Activated CD8-positive, alpha-beta memory T cell treated with anti-CD3 and anti-CD28 coated beads, Interleukin-2, amount 50 U/mL, for 1 hour (primary cell): Measurements from ENCODE around the gene UBN1.

ENCODE experiments used
- DNase-seq: peaks from one replicate; pipeline ENCODE4 v3.0.0-alpha.2; 2020; ENCODE audit errors: extremely low read depth

UBN1 gene

GRCh38 chr16:4904108-4904941 lies 57.0 kb downstream of the UBN1 start:
- DNase-seq: no peak

- no peak for DNase-seq
Measured at GRCh38 chr16:4904942-4905615, 57.8 kb downstream of the UBN1 start.

- DNase-seq: no peak
Measured at GRCh38 chr16:4908854-4909401, 61.6 kb downstream of the UBN1 start.

- DNase-seq: no peak
Measured at GRCh38 chr16:4909825-4910224, 62.5 kb downstream of the UBN1 start.

GRCh38 chr16:4910828-4911227 lies 63.5 kb downstream of the UBN1 start:
- no peak for DNase-seq

- no peak for DNase-seq
Measured at GRCh38 chr16:4911970-4912386, 64.7 kb downstream of the UBN1 start.

GRCh38 chr16:4913130-4913773 lies 66.0 kb downstream of the UBN1 start:
- no peak for DNase-seq

GRCh38 chr16:4913774-4914525 lies 66.7 kb downstream of the UBN1 start:
- DNase-seq: no peak

GRCh38 chr16:4914528-4915225 lies 67.4 kb downstream of the UBN1 start:
- no peak for DNase-seq

- no peak for DNase-seq
Measured at GRCh38 chr16:4915226-4915761, 68.0 kb downstream of the UBN1 start.

- no peak for DNase-seq
Measured at GRCh38 chr16:4917117-4917516, 69.8 kb downstream of the UBN1 start.

GRCh38 chr16:4918781-4919251 lies 71.5 kb downstream of the UBN1 start:
- no peak for DNase-seq

GRCh38 chr16:4920826-4921225 lies 73.5 kb downstream of the UBN1 start:
- no peak for DNase-seq

GRCh38 chr16:4922721-4923342 lies 75.6 kb downstream of the UBN1 start:
- no peak for DNase-seq

GRCh38 chr16:4923853-4924252 lies 76.6 kb downstream of the UBN1 start:
- no peak for DNase-seq

- no peak for DNase-seq
Measured at GRCh38 chr16:4924593-4925292, 77.5 kb downstream of the UBN1 start.

GRCh38 chr16:4925293-4925607 lies 78.0 kb downstream of the UBN1 start:
- DNase-seq: no peak

GRCh38 chr16:4925791-4926190 lies 78.5 kb downstream of the UBN1 start:
- DNase-seq: no peak

GRCh38 chr16:4926928-4927327 lies 79.6 kb downstream of the UBN1 start:
- no peak for DNase-seq

- DNase-seq: no peak
Measured at GRCh38 chr16:4927661-4928060, 80.4 kb downstream of the UBN1 start.
